HepG2 (cell line): ENCODE measurements around the gene OTOP3. TPM values are rescaled to one million over a fixed set of nuclear protein-coding genes. Genes with fewer than 3 reads are reported as not detected.

ENCODE experiments used
- ATAC-seq: fragments of 200-7000 bp; cut with Tn5 transposase; 3 replicates; pipeline ENCODE4 v1.9.1; 2020; ENCODE audit warnings: mild to moderate bottlenecking, moderate library complexity
- BruUV-seq: library from RNA; stranded (reverse); fragments of 400-500 nt; replicated peaks from 2 replicates; lab custom pipeline; 2021; lab: Mats Ljungman, UMichigan
- CTCF ChIA-PET: fragments of 300-600 bp; formaldehyde crosslinking; extraction: SDS; loops from one replicate; lab custom pipeline; 2021; ENCODE audit warnings: low total read pairs, inconsistent platforms, low intra/inter-chr PET ratio; lab: Yijun Ruan, JAX
- POLR2A ChIA-PET: fragments of 350-600 bp; sonication (Branson Sonifier 250); formaldehyde crosslinking; loops from one replicate; lab custom pipeline; 2020; ENCODE audit warnings: antibody characterized with exemption, inconsistent platforms; lab: Yijun Ruan, JAX
- DNase-seq: peaks from one replicate; pipeline ENCODE4 v3.0.0-alpha.2; 2015; ENCODE audit warnings: low spot score
- FAIRE-seq: peaks from 3 replicates; lab custom pipeline; 2011; peaks lifted over from hg19 to GRCh38; lab: Jason Lieb, UNC
- H2AFZ ChIP-seq: one replicate; pipeline ENCODE4 v1.6.1; 2011; ENCODE audit warnings: low read length, inconsistent platforms
- H3K27ac ChIP-seq: fragments of 300-600 bp; 3 replicates; pipeline ENCODE4 v1.8.0; 2011; ENCODE audit warnings: mixed run types, mild to moderate bottlenecking, mixed read lengths, low read length, inconsistent platforms; ENCODE audit not compliant: insufficient read depth; ENCODE audit errors: extremely low read length
- H3K27me3 ChIP-seq, 2 experiments: fragments of 200-600 bp in 1 of 2; 2 replicates in 1 of 2; 3 replicates in 1 of 2; pipeline versions ENCODE4 v1.6.0 to v1.8.0; 2011; ENCODE audit warnings: low read length in 2 of 2, mild to moderate bottlenecking in 2 of 2, moderate library complexity in 2 of 2, inconsistent platforms in 1 of 2; ENCODE audit not compliant: insufficient read depth in 2 of 2, control insufficient read depth in 1 of 2
- H3K36me3 ChIP-seq, 2 experiments: fragments of 200-600 bp in 1 of 2; replicated peaks in 1 of 2; 2 replicates in 1 of 2; 3 replicates in 1 of 2; pipeline versions ENCODE4 v1.5.1 to v1.8.0; 2011; ENCODE audit warnings: low read length in 2 of 2, inconsistent platforms in 1 of 2; ENCODE audit not compliant: insufficient read depth in 2 of 2, control insufficient read depth in 1 of 2
- H3K4me1 ChIP-seq: 2 replicates; pipeline ENCODE4 v1.5.1; 2012; ENCODE audit warnings: low read length, inconsistent platforms; ENCODE audit not compliant: insufficient read depth
- H3K4me2 ChIP-seq: 2 replicates; pipeline ENCODE4 v1.6.0; 2011; ENCODE audit warnings: low read depth, low read length, inconsistent platforms
- H3K4me3 ChIP-seq, 3 experiments: fragments of 200-600 bp in 1 of 3; sonication (generic), shearing (Covaris generic) in 1 of 3; replicated peaks in 1 of 3; 2 replicates each; pipeline ENCODE4 v1.5.1; 2011 to 2016; ENCODE audit warnings: low read length in 3 of 3, inconsistent platforms in 2 of 3, low read depth in 2 of 3, mild to moderate bottlenecking in 2 of 3, control low read depth in 1 of 3, mixed read lengths in 1 of 3; ENCODE audit not compliant: insufficient read depth in 1 of 3
- H3K79me2 ChIP-seq: one replicate; pipeline ENCODE4 v1.6.1; 2011; ENCODE audit warnings: low read length, inconsistent platforms; ENCODE audit not compliant: insufficient read depth
- H3K9ac ChIP-seq: 2 replicates; pipeline ENCODE4 v1.6.0; 2011; ENCODE audit warnings: mild to moderate bottlenecking, low read depth, low read length, inconsistent platforms; ENCODE audit not compliant: insufficient read depth
- H3K9me3 ChIP-seq: 2 replicates; pipeline ENCODE4 v1.5.1; 2012; ENCODE audit warnings: mild to moderate bottlenecking, low read length
- H4K20me1 ChIP-seq: 2 replicates; pipeline ENCODE4 v1.6.0; 2011; ENCODE audit warnings: inconsistent platforms, mild to moderate bottlenecking, low read length, moderate library complexity; ENCODE audit not compliant: insufficient read depth
- EHMT2 ChIP-seq: fragments of 200-600 bp; sonication (generic); IDR thresholded peaks from 2 replicates; pipeline ENCODE4 v1.7.0; 2017; ENCODE audit warnings: antibody characterized with exemption, low read depth, low read length, borderline replicate concordance
- EZH2 ChIP-seq: conservative IDR thresholded peaks from 2 replicates; pipeline ENCODE4 v1.6.1; 2012; ENCODE audit warnings: mild to moderate bottlenecking, low read depth, low read length, moderate library complexity
- MIER2 ChIP-seq: IDR thresholded peaks from 2 replicates; pipeline ENCODE4 v1.6.1; 2016; ENCODE audit warnings: missing biosample characterization, missing genetic modification reagents
- ZNF205 ChIP-seq: IDR thresholded peaks from 2 replicates; pipeline ENCODE4 v1.6.1; 2018; ENCODE audit warnings: missing biosample characterization, missing genetic modification reagents
- ZNF878 ChIP-seq: sonication (generic); formaldehyde crosslinking; IDR thresholded peaks from 2 replicates; pipeline ENCODE4 v1.8.1; 2023; ENCODE audit warnings: mild to moderate bottlenecking, missing genetic modification reagents, moderate library complexity
- WGBS: methylation state at CpG from one replicate; pipeline ENCODE4 v1.1.6; 2017; ENCODE audit warnings: low lambda C conversion rate; 5-methylcytosine and 5-hydroxymethylcytosine counted together
- in situ Hi-C: cut with HindIII; loops from 2 replicates; pipeline ENCODE4 v1.10.0; 2017; ENCODE audit warnings: low pct_unique_long_range_greater_than_20kb; ENCODE audit not compliant: extremely low pct_ligation_motif_present
- intact Hi-C: fragments of 100-400 bp; cut with micrococcal nuclease; formaldehyde crosslinking; loops from one replicate; pipeline ENCODE4 v1.10.0; 2022; ENCODE audit not compliant: unreplicated experiment
- polyA plus RNA-seq, 8 experiments: library from polyadenylated mRNA; depleted of rRNA in 3 of 8; stranded (reverse) in 7 of 8; unstranded in 1 of 8; fragments of >200 nt; fragmentation: Illumina TruSeq in 4 of 8; extraction: Trizol in 4 of 8; gene quantifications; 2 replicates each; pipeline versions ENCODE4 v1.2.1 to v1.2.3, GENCODE V29; 2011 to 2016; ENCODE audit warnings: low read depth in 4 of 8, missing spikeins in 1 of 8, mixed read lengths in 1 of 8; ENCODE audit not compliant: insufficient read depth in 1 of 8
- total RNA-seq, 5 experiments: library from RNA; depleted of rRNA; stranded (reverse); fragments of >200 nt; fragmentation: Illumina TruSeq; extraction: Trizol; gene quantifications; 2 replicates each; pipeline ENCODE4 v1.2.3, GENCODE V29; 2016; ENCODE audit warnings: low read depth in 1 of 5
- TF ChIP-seq, protein P1 (sequence below), 2 experiments: IDR thresholded peaks; 2 replicates each; pipeline ENCODE4 v1.6.1; 2011 to 2012; ENCODE audit warnings: low read length in 2 of 2, borderline replicate concordance in 1 of 2, low read depth in 1 of 2, mild to moderate bottlenecking in 1 of 2, moderate library complexity in 1 of 2

Gene OTOP3
- total and polyA plus RNA-seq, 2 of the 13 experiments (the other 11 are each of a cell fraction or from before 2014, with no cell fraction given), result not detected

DNA sequence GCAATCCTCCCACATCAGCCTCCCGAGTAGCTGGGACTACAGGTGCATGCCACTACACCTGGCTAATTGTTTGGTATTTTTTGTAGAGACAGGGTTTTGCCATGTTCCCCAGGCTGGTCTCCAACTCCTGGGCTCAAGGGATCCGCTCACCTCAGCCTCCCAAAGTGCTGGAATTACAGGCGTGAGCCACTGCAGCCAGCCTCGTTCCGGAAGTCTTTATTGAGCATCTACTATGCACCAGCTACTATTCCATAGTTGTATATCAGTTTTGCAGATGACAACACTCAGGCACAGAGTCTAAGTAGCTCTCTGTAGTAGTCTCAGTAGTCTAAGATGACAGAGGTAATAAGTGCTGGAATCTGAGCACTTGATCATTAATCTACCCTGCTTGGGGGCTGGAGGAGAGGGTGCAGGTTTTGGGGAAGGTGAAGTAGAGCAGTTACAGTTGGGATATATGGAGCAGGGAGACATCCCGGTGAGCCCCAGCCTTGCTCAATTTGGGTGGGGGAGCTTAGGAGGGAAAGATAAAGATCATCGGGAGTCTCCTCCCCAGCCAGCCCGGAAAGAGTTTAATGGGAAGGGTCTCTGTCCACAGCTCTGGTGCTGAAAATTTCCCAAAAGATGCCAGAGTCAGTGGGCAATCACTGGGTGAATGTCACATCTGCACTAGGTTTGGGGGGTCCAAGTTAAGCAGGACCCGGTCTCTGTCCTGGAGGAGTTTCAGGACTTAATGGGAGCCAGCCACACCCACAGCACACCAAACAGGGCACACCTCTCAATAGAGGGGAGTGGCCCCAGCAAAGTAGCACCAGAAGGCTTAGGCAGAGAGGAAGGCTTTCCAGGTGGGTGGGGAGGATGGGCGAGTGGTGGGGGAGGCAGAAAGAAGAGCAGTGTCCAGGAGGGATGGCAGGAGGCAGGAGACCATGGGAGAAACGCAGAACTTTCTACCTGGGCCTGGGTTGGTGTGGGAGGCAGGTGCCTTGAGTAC, 1.7 kb downstream of the OTOP3 start:
- WGBS, result 31% methylated on average over 11 of the region's 11 CpGs
- no peak for ATAC-seq

More for the DNA sequence above, 1.7 kb downstream of the OTOP3 start:
- H3K27me3 ChIP-seq, result peaks cover 26 to 93% of the 10 kb centered on the region in 2 experiments
- no peak overlapping the region for H3K4me2 ChIP-seq
- no peak overlapping the region for H3K4me3 ChIP-seq
- H3K4me1 ChIP-seq, result no peaks in the 10 kb centered on the region
- H2AFZ ChIP-seq, result no peak overlapping the region
- intact Hi-C loops, result no loop called here
- no peaks in the 10 kb centered on the region for H3K36me3 ChIP-seq
- no peak overlapping the region for H3K9ac ChIP-seq
- H4K20me1 ChIP-seq, result no peaks in the 10 kb centered on the region
- no peaks in the 10 kb centered on the region for H3K79me2 ChIP-seq
- TF ChIP-seq, protein P1, sequence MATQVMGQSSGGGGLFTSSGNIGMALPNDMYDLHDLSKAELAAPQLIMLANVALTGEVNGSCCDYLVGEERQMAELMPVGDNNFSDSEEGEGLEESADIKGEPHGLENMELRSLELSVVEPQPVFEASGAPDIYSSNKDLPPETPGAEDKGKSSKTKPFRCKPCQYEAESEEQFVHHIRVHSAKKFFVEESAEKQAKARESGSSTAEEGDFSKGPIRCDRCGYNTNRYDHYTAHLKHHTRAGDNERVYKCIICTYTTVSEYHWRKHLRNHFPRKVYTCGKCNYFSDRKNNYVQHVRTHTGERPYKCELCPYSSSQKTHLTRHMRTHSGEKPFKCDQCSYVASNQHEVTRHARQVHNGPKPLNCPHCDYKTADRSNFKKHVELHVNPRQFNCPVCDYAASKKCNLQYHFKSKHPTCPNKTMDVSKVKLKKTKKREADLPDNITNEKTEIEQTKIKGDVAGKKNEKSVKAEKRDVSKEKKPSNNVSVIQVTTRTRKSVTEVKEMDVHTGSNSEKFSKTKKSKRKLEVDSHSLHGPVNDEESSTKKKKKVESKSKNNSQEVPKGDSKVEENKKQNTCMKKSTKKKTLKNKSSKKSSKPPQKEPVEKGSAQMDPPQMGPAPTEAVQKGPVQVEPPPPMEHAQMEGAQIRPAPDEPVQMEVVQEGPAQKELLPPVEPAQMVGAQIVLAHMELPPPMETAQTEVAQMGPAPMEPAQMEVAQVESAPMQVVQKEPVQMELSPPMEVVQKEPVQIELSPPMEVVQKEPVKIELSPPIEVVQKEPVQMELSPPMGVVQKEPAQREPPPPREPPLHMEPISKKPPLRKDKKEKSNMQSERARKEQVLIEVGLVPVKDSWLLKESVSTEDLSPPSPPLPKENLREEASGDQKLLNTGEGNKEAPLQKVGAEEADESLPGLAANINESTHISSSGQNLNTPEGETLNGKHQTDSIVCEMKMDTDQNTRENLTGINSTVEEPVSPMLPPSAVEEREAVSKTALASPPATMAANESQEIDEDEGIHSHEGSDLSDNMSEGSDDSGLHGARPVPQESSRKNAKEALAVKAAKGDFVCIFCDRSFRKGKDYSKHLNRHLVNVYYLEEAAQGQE (IDR thresholded peaks at IDR 0.05; ENCODE audit: borderline replicate concordance in 1 of 2, low read depth in 1 of 2, low read length in 2 of 2), result peak; percentile 49 to 93
- TF ChIP-seq ZNF878 (CRISPR knock-in tag) (no peak), ZNF205 (CRISPR knock-in tag) (no peak), EHMT2 (peak; percentile 67), MIER2 (CRISPR knock-in tag) (peak; percentile 90), EZH2 (0 out of 2 replicates have a peak, but pooled peaks have one; percentile 55)
- TF ChIP-seq, all 625 proteins: peak for 4
- Histone ChIP-seq H3K27ac (no peak overlapping the region), H3K9me3 (no peaks in the 10 kb centered on the region)
- no peak for DNase-seq
- ChIA-PET POLR2A (no interaction called here), CTCF (no interaction called here)
- in situ Hi-C loops, result no loop called here
- FAIRE-seq, result no peak
- no TSS peak for BruUV-seq
